ENCODE measurements around the gene KRT73. TPM values are rescaled to one million over a fixed set of nuclear protein-coding genes. Genes with fewer than 3 reads are reported as not detected.
"Not testable (repeated sequence)": the region's sequence is repeated elsewhere in the genome, so short reads cannot be mapped to it uniquely, and the experiment has no call there.

KRT73 gene
- total RNA-seq, 1 donor from 2014 or later = not detected

DNA sequence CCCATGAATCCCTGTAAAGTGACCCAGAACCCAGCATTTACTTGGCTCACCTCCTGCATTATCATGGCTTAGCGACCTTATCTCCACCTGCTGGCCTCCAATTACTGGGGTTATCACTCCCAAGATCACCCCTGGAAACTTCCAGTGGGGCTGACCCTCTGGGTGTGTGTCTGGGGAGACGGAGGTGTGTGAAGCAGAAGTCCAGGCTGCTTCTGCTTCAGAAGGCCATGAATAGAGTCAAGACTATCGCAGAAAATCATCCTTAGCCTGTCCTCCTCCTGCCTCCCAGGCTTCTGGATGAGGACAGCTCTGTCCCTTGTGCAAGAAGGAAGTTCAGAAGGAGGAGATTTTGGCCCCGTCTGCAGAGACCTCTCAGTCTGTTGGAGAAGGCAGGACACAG lies 16.7 kb downstream of the KRT73 start:
- DNase-seq (ENCODE audit: low read depth, low spot score) = no peak

GRCh38 chr12:52600941-52601481 lies 17.3 kb downstream of the KRT73 start, which contains the start of gene KRT72:
Gene KRT72 (minus strand): TSS chr12:52601463. CDS start chr12:52601452, 11 bp downstream.
- no peak for DNase-seq (ENCODE audit: low read depth, low spot score)

- DNase-seq (ENCODE audit: low read depth, low spot score) = no peak
Observed at GRCh38 chr12:52600475-52600874, 17.9 kb downstream of the KRT73 start.

DNA sequence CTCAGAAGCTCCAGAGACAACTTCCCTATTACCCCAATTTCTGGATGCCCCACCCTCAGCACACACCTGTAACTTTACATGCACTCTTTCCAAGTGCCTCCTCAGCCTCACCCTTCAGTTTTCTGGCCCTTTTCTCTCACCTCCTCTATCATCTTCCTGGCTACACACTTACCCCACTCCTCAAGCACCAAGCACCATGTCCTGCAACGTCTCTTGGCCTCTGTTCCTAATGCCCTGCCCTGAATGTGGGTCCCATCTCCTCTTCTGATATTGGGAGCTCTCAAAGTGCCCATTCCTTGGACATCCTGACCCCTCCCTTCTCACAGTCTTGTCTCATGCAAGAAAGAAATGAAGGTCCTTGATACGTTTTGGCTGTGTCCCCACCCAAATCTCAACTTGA lies 18.3 kb downstream of the KRT73 start:
- no peak for DNase-seq (ENCODE audit: low read depth, low spot score)

GRCh38 chr12:52598966-52599365 lies 19.4 kb downstream of the KRT73 start:
- DNase-seq (ENCODE audit: low read depth, low spot score) = no peak

- DNase-seq (ENCODE audit: low read depth, low spot score) = not testable (repeated sequence)
Observed at GRCh38 chr12:52594237-52594636, 24.1 kb downstream of the KRT73 start.

DNA sequence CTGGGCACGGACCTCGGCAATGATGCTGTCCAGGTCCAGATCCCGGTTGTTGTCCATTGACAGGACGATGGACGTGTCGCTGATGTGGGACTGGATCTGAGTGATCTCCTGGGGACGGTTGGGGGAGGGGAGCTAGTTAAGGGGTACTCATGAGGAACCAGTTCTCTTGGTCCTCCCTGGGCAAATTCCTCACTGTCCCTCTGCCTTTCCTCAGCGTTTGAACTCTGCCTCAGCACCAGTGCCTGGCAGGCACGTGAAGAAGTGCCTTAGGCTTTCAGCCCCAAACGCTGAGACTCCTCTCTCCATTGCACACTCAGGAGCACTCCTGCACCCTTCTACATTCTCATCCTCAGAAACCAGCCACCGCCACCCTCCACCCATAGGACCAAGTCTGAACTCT lies 26.8 kb downstream of the KRT73 start:
- no peak for DNase-seq (ENCODE audit: low read depth, low spot score)

GRCh38 chr12:52590021-52590420 lies 28.3 kb downstream of the KRT73 start:
- DNase-seq (ENCODE audit: low read depth, low spot score) = no peak

GRCh38 chr12:52587563-52587962 lies 30.8 kb downstream of the KRT73 start:
- DNase-seq (ENCODE audit: low read depth, low spot score) = no peak

DNA sequence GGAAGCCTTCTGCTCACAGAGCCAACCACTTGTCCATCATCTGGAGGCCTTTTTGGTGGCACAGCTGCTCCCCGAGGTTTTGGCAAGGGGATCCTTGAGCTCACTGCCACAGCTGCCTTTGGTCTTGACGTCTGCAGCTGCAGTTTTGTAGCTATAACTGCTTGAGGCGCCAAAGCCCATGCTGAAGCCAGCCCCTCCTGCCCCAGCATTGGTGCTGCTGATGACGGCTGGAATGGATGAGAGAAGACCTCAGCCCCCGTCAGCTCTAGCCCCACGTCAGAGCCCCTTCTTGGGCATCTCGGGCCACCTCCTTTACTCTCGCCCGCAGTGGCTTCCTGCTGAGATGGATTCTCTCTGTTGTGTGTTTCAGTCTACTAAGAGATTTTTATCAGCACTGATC lies 32.4 kb downstream of the KRT73 start:
- no peak for DNase-seq (ENCODE audit: low read depth, low spot score)

- DNase-seq (ENCODE audit: low read depth, low spot score) = no peak
Observed at GRCh38 chr12:52585066-52585465, 33.3 kb downstream of the KRT73 start.

- DNase-seq (ENCODE audit: low read depth, low spot score) = no peak
Observed at GRCh38 chr12:52584156-52584682, 34.1 kb downstream of the KRT73 start.

DNA sequence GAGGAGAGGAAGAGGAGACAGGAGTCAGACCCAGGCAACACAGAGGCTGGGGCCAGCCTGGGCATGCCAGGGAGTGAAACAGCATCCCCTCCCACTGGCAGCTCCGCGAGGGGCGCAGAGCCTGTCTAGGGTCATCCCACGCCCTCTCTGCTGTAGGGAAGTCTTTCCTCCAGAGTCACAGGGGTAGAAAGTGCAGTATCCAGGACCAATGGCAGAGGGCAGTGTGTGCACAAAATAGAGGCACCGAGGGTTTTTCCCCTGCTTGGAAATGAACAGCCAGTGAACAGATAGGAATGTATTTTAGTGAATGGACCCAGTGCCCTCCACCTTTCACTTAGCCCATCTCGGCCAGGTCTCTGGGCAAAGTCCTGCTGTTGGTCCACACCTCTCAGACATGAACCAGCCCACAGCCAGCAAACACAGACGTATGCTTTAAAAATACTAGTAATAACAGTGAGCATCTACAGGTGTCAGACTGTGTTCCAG lies 35.3 kb downstream of the KRT73 start:
- peak; percentile 3 for DNase-seq (ENCODE audit: low read depth, low spot score)

DNA sequence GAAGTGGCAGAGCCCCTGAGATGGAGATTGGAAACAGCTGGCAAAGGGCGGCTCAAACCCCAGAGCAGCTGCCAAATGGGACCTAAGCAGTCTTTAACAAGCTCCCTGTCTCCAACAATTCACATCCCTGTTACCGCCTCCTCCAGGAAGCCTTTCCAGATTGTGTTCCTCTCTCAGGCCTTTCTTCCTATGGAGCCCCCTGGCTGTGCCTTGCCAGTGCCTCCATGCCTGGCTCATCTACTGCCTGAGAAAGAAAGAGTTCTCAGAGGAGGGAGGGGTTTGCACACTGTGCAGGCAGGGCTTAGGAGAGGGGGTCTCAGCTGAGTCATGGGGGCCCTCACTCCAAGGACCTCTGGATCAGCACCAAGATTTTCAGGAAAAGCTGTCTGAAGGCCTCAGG lies 35.9 kb downstream of the KRT73 start:
- no peak for DNase-seq (ENCODE audit: low read depth, low spot score)

GRCh38 chr12:52581481-52581880 lies 36.9 kb downstream of the KRT73 start:
- DNase-seq (ENCODE audit: low read depth, low spot score) = no peak

- DNase-seq (ENCODE audit: low read depth, low spot score) = no peak
Observed at GRCh38 chr12:52581066-52581465, 37.3 kb downstream of the KRT73 start.

DNA sequence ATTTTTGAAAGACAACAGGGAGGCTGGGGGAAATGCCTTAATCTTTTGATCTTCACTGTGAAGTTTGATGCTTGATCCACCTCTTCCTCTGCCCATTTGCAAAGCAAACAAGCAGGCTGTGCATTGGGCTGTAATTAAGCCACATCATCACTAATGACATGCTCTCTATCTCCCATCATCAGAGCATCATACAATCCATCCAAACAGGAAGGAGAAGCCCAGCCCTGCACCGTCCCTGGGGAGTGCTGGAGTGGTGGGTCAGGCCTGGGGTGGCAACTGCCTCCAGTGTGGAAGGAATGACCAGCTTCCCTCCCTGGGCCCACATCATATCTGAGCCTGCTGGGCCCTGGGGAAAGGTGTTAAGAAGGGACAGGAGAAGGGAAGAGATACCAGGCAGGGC lies 37.9 kb downstream of the KRT73 start:
- no peak for DNase-seq (ENCODE audit: low read depth, low spot score)

DNA sequence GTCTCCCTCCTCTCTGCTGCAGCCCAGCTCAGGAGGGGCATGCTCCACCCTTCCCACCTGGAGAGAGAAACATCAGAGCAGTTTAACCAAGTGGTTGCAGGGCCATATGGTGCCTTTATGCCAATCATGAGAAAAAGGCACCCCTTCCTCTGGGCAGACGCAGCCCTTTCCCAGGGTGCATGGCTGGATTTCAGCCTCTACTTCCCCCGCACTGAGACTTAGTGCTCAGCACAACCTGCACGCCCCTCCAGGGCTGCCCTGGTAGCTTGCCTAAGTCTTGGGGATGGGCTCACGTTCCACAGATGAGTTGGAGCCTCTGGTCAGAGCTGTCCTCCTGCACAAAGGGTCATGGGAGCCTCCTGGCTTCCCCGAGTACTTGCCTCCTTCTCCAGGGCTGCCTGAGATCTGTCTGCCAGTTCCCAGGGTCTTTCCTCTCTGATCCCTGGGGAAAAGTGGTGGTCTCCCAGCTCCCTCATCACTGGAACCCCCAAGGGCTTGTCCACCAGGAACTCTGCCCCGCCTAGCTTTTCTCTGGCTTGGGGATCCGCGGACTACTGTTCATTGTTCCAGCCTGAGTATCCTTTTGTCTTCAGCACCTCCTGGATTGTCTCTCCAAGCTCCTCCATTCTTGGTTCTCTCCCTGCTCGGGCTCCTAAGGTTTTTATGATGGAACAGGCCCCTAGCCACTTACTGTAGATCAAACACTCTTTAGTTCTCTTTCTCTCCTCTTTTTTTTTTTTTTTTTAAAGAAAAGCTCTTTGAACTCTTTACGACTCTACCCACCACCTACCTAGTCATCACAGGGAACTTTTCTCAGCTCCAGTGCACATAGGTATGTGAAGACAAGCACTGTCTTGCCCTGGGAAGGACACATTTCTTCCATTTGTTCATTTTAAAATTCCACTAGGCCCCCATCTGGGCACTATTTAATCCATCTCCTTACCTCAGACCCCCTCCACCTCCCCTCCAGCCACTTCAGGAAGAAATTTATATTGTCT lies 38.6 kb downstream of the KRT73 start:
- DNase-seq (ENCODE audit: low read depth, low spot score) = no peak

GRCh38 chr12:52578469-52578868 lies 39.9 kb downstream of the KRT73 start:
- DNase-seq (ENCODE audit: low read depth, low spot score) = no peak

GRCh38 chr12:52577316-52577715 lies 41.0 kb downstream of the KRT73 start:
- DNase-seq (ENCODE audit: low read depth, low spot score) = no peak

DNA sequence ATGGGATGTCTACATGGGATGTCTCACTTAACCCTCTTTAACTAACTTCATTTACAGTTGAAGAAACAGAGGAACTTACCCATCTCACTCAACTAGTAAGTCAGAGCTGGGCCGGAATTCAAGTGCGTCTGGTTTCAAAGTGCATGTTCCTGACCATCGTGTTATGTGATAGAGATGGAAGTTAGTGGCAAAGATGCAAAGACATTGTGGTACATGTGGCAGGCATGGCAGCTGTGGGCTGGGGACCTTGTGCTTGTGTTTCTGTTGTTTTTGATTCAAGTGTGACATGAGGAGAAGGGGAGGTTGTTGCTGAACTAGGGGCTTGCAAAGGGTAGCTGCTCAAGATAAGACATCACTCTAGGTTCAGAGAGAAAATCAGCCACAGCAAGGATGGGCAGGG lies 42.4 kb downstream of the KRT73 start:
- DNase-seq (ENCODE audit: low read depth, low spot score) = no peak

- no peak for DNase-seq (ENCODE audit: low read depth, low spot score)
Observed at GRCh38 chr12:52575256-52575655, 43.1 kb downstream of the KRT73 start.

Data from pulmonary artery endothelial cell (primary cell).